GM19239 (cell line): Measurements from ENCODE around the gene NDUFS6.
A peak's percentile ranks its signal among the peaks of the same experiment; 100 is the strongest.
"Not testable (repeated sequence)": the region's sequence is repeated elsewhere in the genome, so short reads cannot be mapped to it uniquely, and the experiment has no call there.

Source experiments
- DNase-seq: peaks from one replicate; pipeline ENCODE4 v3.0.0; 2011; ENCODE audit warnings: low spot score; ENCODE audit not compliant: insufficient read length
- FAIRE-seq: peaks from 2 replicates; lab custom pipeline; 2011; peaks lifted over from hg19 to GRCh38; lab: Jason Lieb, UNC

Gene NDUFS6

DNA sequence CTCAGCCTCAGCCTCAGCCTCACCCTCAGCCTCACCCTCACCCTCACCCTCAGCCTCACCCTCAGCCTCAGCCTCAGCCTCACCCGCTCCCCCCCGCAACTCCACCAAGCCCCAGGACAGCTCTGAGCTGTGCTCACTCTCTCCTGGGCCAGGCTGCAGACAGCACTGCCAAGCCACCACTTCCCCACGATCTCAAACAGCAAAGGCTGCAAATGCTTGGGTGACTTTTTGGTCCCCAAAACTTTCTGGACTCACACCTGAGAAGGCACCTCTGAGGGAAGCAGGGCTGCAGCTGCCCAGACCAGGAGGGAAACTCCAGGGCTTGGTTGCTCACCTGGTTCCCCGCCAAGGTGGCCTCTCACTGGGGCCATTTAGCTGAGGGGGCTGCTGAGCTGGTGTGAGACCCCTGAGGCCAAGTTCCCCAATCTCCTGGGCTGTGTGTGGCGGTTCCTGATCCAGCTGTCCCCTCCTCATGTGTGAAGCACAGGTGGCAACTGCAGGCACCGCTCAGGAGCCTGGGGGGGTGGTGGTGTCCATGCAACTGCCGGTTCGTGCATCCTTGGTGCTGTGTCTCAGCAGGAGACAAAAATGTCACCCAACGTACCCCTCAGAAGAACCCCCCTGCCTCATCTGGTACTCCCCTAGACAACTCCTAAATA is 19.4 kb upstream of the NDUFS6 start:
- FAIRE-seq (peak; percentile 49), DNase-seq (no peak)

DNA sequence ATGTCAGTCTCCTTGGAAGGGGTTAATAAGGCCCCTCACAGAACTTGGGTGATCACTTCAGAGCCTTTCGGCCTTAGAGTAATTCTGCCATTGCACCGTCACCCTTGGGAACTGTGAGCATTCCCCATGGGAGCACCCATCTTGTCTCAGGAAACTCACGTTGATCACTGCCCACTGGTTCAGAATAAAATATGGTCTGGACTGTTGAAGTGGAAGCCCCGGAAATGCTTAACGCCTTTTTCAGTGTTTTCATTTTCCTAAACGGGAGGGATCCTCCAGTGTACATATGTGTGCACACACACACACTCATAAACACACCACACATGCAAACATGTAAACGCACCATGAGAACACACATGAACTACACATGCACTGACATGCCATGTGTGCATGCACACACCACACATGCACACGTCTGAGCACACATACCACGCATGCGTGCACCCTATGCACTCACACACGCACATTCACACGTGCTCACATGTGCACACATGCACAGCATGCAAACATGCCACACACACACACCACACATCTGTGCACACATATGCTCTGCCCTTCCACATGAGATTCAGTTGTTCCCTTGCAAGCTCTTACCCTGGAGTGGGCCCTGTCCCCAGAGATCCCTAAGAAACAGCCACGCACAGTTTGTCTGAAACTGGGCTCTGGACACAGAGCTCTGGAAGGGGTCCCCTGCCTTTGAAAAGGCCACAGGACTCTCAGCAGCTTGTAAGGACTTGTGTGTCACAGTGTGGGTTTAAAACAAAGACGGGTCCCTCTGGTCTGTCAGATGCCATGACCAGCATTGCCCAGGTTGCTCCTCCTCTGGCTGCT is 18.6 kb upstream of the NDUFS6 start:
- peak; percentile 58 for FAIRE-seq
- DNase-seq: no peak

DNA sequence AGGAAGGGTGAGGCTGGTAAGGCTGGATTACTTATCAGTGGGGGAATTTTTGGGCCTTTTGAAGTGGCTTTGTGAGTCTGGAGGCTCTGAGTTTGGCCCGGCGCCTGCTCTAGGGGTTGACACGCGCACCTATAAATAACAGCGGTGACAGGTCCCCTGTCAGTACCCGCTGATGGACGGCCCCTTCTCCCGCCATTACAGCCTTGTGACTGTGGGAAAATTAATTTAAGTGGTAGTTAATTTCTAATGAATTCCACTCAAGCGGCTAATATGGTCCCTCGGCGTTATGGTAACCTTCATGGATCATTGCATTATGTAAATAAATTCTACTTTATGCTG is 18.0 kb upstream of the NDUFS6 start:
- DNase-seq (no peak), FAIRE-seq (peak; percentile 90)

DNA sequence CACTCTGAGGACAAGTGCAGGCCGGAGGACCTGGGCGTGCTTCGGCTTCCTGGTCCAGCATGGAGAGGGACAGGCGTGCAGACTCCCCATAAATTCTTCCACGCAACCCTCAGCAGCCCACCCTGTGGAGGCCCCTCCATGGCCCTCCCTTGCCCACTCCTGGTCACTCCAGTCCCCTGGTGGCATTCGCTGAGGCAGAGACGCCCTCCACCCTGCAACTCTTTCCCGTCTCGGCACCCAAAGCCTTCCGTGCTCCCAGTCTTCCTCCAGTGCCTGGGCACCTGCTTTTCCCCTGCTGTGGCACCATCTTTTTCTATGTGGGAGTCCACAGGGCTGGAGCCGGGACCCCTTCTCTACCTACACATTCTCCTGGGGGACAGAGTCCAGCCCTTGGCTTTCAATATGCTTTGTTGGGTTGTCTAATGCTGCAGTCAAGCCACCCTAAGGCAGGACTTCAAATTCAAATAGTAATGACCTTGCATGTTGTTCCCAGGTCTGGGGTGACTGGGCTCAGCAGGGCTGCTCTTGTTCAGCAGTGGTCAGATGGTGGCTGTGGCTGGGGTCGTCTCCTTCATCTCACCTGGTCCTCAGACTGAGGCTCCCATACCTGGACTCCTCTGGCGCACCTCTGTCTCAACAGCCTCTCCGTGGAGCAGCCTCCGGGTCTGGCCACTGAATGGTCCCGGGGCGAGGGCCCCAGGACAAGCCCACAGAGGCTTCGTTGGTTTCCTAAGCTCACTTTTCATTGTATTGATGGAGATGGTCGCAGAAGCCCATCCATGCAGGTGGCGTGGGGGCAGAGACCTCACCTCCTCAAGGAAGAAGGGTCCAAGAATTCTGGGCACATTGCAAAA is 16.8 kb upstream of the NDUFS6 start:
- FAIRE-seq: no peak

DNA sequence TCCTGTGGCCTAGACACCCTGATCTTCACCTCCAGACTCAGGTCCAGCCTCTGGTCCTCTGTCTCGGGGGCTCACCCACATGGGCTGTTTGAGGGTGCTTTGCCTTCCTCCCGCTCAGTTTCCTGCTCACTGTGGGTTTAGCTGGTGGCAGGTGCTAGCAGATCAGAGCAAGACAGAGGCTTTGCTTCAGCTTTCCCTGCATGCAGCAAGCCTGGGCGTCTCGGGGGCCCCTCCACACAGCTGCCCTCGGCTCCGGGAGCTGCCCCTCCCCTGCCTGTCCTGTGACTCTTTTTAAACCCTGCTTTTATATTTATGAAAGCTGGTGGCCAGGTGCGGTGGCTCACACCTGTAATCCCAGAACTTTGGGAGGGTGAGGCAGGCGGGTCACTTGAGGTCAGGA is 16.1 kb upstream of the NDUFS6 start:
- DNase-seq (no peak), FAIRE-seq (no peak)

More for the DNA sequence above, 16.8 kb upstream of the NDUFS6 start:
- no peak for DNase-seq

DNA sequence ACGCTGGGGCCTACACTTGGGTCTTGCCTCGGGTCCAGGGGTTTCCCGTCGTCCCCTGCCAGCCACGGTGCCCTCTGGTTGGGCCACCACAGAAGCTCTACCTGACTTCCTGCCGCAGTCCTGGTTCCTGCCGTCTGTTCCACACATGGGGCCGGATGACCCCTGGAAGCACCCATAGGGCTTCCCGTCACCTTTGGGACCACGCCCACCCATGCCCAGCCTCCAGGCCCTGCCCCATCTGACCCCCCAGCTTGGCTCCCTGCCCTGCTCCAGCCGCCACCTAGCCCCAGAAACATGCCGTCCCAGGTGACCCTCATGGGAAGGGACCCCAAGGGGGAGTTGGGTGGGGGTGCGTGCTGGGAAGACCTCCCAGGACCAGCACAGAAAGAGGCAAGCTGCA is 15.2 kb upstream of the NDUFS6 start:
- no peak for FAIRE-seq

DNA sequence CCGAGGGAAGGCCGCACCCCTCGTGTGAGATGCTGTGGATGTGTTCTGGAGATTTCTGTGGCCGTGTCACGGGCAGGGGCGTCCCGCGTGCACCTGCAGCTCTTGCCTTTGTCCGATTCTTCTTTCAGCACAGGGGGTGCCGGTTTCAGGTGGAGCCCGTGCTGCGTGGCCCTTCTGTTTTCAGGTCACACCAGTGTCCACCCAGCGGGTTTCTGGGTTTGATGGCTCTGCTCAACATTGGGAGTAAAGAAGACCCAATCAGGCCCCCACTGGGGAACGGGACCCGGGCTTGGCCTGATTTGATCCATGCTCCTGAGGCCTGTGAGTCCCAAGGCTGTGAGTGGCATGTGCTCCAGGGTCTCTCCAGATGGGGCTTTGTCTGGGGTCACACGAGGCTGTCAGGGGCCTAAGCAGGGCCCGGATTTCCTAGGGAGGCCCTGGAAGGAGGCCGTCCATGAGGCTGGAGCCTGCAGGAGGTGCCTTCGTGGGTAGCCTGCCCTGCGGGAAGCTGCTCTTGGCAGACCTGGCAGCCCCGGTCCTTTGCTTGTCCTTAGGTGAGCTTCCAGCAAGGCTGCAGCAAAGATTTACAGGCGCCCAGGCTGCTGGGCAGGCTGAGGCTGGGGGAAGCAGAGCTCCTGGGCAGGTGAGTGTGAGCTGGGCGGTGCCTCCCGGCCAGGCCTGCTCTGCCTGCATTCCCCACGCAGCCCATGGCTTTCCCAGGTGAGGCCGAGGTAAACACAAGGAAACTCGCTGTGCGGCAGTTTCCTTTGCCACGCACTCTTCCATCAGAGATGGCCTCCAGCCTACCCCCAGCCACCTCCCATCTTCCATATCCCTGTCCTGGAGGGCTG is 14.4 kb upstream of the NDUFS6 start:
- FAIRE-seq (no peak), DNase-seq (no peak)

More for the DNA sequence above, 15.2 kb upstream of the NDUFS6 start:
- no peak for DNase-seq

DNA sequence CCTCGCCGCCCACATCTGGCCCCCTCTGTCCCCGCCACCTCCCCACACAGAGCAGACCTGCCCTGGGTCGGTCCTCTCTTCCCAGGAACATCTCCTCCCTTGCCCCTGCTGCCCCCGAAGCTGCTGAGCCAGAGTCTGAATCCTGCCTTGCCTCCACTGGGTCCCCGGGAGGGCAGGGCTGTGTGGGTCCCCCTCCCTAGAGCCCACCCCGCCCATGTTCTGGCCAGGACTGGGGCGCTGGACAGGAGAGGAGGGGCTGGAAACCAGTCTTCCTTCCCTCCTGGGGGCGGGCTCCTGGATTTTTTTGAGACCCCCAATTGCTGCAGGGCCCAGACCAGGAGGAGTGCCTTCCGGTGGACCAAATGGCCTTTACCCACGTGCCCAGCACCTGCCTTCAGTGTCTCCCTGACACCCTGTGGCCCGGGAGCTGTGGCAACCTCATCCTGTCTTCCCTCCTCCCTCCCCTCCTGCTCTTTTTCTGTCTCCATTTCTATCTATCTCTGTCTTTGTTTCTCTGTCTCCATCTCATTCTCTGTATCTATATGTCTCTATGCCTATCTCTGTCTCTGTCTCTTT is 13.6 kb upstream of the NDUFS6 start:
- FAIRE-seq (no peak), DNase-seq (no peak)

DNA sequence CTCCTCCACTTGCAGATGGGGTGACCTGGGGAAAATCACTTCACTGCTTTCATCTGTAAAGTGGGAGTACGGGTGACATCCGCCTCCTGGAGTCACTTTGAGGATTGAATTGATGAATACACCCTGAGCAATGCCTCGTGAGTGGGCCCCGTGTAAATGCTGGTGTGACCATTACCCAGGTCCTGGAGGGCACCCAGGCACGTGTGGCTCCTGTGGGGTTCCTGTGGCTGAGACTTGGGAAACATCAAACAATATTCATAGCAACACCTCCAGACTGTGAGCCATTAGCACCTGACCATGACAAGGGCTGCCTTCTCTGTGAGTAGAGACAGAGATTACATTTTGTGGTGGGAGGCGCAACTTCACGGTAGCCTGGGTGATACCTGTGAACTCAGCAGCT is 13.0 kb upstream of the NDUFS6 start:
- FAIRE-seq (no peak), DNase-seq (no peak)

DNA sequence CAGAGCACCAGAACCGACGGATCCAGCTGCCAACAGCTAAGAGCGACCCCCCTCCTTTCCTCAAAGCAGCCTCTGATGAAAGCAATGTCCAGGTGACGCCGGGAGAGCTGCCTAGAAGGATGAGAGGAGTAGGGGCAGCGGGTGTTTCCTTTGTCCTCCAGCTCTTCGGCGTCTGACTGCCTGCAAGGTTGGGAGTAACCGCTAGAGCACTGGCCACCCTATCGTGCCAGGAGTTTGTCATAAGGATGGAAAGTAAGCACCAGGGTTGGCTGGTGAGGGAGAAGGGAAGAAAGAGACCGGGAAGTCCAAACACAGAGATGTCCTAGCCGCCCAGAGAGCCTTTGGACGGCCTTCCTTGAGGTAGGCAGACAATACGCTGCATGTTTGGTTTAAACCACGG is 12.4 kb upstream of the NDUFS6 start:
- DNase-seq: no peak
- FAIRE-seq: no peak

DNA sequence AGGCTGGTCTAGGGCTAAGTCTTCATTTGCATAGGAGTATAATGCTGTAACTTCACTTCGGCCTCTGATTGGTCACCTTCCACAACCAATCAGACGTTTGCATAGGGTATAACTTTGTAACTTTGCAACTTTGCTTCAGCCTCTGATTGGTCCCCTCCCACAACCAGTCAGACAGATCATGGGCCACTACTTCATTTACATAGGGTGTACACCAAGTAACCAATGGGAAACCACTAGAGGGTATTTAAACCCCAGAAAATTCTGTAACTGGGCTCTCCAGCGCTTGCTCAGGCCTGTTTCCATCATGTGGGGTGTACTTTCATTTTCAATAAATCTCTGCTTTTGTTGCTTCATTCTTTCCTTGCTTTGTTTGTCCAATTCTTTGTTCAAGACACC is 11.8 kb upstream of the NDUFS6 start:
- FAIRE-seq: peak; percentile 53
- DNase-seq: not testable (repeated sequence)

DNA sequence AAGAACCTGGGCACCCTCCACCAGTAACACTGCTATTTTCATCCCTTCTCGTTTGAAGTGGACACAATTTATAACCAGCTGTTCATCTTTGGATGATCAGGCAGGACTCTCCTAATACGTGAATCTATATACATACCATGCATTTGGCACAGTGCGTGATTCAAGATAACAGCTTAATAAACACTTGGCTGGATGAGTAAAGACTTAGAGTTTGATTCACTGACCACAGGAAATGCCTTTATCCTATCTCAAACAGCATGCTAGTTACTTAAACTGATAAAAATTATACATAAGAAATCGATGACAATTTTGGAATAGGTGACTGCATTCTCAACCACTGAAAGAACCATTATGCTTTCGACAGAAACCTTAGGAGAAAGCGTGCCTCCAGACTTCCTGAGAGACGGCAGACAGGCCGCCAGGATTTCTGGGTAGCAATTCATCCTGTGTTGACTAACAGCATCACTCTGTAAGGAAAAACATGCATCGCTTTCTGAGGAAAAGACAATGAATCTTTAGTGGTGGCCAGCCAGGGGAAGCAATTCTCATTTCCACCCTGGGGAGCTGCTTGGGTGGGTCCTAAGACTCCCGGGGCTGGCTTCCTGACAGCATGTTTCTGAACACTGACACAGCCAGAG is 11.3 kb upstream of the NDUFS6 start:
- DNase-seq: no peak
- FAIRE-seq: no peak

DNA sequence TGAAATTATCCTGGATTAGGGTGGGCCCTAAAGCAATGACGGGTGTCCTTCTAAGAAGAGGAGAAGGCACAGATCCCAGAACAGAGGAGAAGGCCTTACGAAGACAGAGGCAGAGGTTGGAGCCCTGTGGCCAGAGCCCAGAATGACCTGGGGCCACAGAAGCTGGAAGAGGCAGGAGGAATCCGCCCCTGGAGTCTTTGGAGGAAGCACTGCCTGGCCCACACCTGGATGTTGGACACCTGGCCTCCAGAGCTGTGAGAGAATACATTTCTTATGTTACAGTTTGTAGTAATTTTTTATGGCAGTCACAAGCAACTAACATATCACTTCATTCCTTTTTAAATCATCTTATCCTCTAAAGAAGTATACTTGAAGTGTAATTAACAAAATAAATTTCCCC is 10.0 kb upstream of the NDUFS6 start:
- DNase-seq (no peak), FAIRE-seq (no peak)

DNA sequence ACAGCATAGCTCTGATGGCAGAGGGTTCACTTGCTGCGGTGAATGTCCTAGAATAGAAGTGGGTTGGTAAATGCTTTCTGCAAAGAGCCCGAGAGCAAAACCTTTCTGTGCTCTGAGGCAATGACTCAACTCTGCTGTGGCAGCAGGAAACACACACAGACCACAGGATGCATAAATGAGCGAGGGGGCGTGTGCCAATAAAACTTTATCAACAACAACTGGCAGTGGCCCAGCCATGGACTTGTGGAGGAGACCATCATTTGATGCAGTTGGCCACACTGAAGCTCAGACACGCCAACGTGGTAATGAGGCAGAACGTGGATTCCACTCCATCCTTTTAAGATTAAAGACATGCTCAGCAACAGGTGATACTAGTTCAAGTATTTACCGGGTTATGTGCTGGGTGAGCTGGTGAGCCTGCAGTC is 8.4 kb upstream of the NDUFS6 start:
- FAIRE-seq: peak; percentile 95
- peak; percentile 73 for DNase-seq

DNA sequence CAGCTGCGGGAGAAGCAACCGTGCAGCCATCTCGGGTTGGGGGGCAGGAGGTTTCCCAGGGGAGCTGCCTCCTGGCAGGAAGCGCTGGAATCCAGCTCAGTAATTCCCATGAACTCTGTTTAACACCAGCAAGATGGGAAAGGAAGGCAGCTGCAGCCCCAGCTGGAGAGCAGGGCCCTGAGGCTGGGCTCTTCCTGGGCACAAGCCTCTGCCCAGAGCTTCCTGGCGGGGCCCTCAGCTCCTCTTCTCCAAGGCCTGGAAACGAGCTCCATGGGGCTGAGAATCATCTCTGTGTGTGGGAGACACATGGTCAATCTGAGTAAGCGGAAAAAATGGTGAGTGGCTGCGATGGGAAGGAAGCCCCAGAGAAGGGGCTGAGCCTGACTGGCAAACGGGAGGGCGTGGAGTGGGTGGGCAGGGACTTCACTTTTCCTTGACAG is 7.9 kb upstream of the NDUFS6 start:
- FAIRE-seq: no peak
- DNase-seq: no peak

DNA sequence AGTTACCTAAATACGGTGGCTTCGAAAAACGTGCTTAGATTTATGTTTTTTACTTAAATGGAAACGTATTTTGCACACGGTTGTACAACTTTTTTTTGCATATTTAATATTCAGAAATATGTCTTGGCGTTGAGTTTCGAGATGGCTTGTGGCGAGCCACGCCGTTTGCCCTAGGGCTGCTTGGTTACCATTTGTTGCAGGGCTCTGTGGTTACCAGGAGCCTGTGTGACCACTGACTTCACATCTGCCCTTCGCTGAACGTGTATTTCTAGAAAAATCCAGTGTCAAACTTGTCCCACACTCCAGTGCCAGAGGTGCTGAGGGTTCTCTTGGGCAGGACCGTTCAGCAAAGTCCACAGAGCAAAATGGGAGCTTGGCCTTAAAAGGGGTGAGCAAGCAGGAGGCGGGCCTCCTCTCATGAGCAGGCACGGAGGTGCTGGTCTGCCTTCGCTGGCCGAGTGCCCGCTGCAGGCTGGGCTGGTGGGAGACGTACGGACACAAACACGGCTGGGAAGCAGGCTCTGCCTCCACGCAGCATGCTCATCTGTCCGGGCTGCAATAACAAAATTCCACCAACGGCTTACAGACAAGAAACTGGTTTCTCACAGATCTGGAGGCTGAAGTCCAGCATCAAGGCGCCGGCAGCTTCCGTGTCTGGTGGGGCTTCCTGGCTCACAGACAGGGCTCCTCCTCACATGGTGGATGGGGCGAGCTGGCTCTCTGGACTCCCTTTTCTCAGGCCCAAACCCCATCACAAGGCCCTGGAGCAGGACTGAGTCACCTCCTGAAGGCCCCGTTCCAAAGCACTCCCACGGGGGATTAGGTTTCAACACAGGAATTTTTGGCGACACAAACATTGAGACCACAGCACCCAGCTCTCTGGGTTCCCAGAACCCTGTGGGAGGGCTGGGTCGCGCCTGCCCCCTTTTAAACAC is 7.0 kb upstream of the NDUFS6 start:
- no peak for DNase-seq

DNA sequence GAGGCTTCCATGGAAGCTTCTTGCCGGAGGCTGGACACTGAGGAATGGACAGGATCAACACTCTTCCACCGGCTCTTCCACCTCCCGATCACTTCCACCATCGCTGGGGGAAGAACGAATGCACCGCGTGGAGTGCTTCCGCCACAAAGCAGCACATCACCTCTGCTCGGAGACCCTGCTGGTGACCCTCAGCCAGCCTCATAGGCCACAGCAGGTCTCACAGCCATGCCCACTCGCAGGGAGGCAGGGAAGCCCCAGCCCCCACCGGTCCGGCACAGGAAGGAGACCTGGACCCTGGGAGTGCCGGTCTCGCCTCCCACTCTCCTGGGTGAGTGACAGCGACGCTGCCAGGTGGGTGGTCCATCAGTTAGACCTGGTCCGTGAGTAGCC is 6.3 kb upstream of the NDUFS6 start:
- no peak for FAIRE-seq
- no peak for DNase-seq

More for the DNA sequence above, 7.0 kb upstream of the NDUFS6 start:
- no peak for FAIRE-seq

DNA sequence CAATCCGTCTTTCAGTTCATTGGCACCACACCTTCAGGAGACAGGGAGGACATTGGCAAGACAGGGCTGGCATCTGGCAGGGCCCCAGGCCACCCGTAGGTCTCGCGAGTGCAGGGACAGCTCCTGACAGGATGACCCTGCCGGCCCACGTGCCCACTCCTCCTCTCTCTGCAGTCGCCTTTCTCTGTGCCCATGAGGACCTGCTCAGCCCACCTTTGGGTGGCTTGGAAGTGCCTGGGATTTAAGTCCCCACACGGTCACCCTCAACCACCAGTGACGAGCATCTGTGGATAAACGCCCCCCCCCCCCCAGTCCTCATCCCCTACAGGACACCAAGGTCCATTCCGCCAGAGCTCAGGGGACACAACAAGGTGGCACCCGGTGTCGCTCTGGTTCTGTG is 5.7 kb upstream of the NDUFS6 start:
- DNase-seq: no peak
- no peak for FAIRE-seq
